GM13977 (cell line): ENCODE measurements around the gene S100A1.

ENCODE experiments used
- DNase-seq: peaks from one replicate; pipeline ENCODE4 v3.0.0; 2012; ENCODE audit warnings: low spot score
- CTCF ChIP-seq: IDR thresholded peaks from 2 replicates; pipeline ENCODE4 v1.5.1; 2012; ENCODE audit warnings: mild to moderate bottlenecking, control low read depth; ENCODE audit not compliant: insufficient read depth; ENCODE audit errors: extremely low read depth, missing control alignments
- in situ Hi-C: fragments of 300-500 bp; cut with MboI; formaldehyde crosslinking; loops from one replicate; pipeline ENCODE4 v1.12.0; 2022; ENCODE audit warnings: low sequenced_read_pairs, low pct_unique_long_range_greater_than_20kb, mixed read lengths, inconsistent platforms; ENCODE audit not compliant: unreplicated experiment

S100A1 gene

GRCh38 chr1:153608742-153609584 lies 19.3 kb upstream of the S100A1 start:
- in situ Hi-C loops = no loop called here
- TF ChIP-seq CTCF = no peak
- DNase-seq = no peak

DNA sequence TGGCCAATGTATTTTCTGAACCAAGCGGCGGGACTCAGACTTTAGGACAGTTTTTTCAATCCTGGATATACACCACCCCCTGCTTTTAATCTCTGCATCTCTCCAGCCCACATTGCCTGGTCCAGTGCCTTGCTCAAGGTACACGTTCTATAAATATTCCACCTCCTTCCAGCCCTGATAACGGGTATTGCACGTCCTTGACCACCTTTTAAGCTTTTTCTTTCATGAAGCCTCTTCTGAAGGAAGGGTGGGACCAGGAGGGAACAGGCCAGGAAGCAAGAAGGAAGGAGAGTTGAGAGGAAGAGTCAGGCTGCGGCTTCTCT lies 18.7 kb upstream of the S100A1 start:
- in situ Hi-C loops = no loop called here
- TF ChIP-seq CTCF = no peak
- DNase-seq = no peak

DNA sequence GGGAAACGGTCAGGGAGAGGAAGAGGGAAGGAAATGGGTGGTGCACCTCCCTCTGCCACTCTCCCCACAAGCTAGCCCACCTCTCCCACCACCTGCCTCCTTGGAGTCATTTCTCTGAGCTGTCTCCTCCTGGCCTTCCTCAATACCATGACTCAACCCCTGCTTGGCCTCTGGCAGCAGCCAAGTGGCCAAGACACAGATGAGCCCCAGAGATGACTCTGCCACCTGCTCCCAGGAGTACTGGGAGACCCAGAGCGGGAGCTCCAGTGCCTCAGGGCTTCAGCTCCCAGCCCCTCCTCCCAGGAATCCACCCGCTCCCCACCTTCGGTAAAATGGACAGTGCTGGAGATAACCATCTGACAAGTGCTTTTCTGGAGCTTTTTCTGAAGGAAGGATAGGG lies 17.9 kb upstream of the S100A1 start:
- DNase-seq = no peak
- in situ Hi-C loops = no loop called here
- no peak for TF ChIP-seq CTCF

GRCh38 chr1:153610811-153611301 lies 17.4 kb upstream of the S100A1 start:
- TF ChIP-seq CTCF = no peak
- in situ Hi-C loops = no loop called here

GRCh38 chr1:153611356-153611755 lies 16.9 kb upstream of the S100A1 start:
- in situ Hi-C loops = no loop called here
- TF ChIP-seq CTCF = no peak
- DNase-seq = no peak

More at GRCh38 chr1:153610811-153611301, 17.4 kb upstream of the S100A1 start:
- DNase-seq = no peak

DNA sequence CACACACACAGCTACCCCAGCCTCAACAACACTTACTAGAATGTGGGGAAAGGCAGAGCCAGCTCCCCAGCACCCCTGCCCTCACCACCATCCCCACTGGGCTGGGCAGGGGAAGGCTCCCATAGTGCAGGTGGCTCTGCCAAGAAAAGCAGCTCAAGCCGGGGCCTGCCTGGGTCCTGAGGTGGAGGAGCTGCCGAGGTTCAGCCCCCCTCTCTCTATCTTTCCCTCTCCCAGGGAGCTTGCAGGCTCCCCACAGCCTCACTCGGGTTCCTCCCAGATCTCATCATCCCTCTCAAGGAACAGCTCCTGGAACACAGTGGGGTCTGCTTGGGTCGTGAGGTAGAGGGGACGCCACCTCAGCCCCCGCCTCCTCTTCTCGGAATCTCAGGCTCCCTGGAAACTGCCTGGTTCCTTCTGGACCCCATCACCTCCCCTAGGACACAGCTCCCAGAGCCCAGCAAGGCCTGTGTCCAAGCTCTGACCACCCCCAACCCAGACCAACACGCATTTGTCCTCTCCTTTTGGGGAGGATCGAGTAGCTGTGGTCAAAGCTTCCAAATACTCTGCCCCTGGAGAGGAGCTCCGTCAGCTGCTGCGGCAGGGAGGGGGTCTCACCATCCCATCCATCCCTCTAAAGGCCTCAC lies 16.0 kb upstream of the S100A1 start:
- no peak for DNase-seq
- in situ Hi-C loops = no loop called here
- no peak for TF ChIP-seq CTCF
